HepG2 (cell line): ENCODE data around the gene APLP1.

Source experiments
- ETV5 ChIP-seq: IDR thresholded peaks from 2 replicates; pipeline ENCODE4 v1.6.1; 2018; ENCODE audit warnings: missing biosample characterization, missing genetic modification reagents, inconsistent platforms, borderline replicate concordance
- ISL2 ChIP-seq: sonication (generic); formaldehyde crosslinking; IDR thresholded peaks from 2 replicates; pipeline ENCODE4 v1.5.0; 2020; ENCODE audit warnings: missing genetic modification reagents
- NCOA1 ChIP-seq: sonication (generic); formaldehyde crosslinking; IDR thresholded peaks from 2 replicates; pipeline ENCODE4 v1.9.0; 2021; ENCODE audit warnings: missing genetic modification reagents
- ZFX ChIP-seq: sonication (generic); formaldehyde crosslinking; IDR thresholded peaks from 2 replicates; pipeline ENCODE4 v1.4.0; 2020; ENCODE audit warnings: mild to moderate bottlenecking, low read depth, missing genetic modification reagents, moderate library complexity
- ZNF274 ChIP-seq: sonication (generic); formaldehyde crosslinking; IDR thresholded peaks from 2 replicates; pipeline ENCODE4 v1.5.1; 2020; ENCODE audit warnings: mild to moderate bottlenecking, missing genetic modification reagents
- ZNF562 ChIP-seq: sonication (generic); formaldehyde crosslinking; IDR thresholded peaks from 2 replicates; pipeline ENCODE4 v1.8.0; 2022; ENCODE audit warnings: missing genetic modification reagents, borderline replicate concordance
- ZNF777 ChIP-seq: sonication (generic); formaldehyde crosslinking; IDR thresholded peaks from 2 replicates; pipeline ENCODE4 v1.4.0; 2020; ENCODE audit warnings: missing genetic modification reagents
- TF ChIP-seq, protein P1 (sequence below): IDR thresholded peaks from 2 replicates; pipeline ENCODE4 v1.6.1; 2016; ENCODE audit warnings: mild to moderate bottlenecking
- TF ChIP-seq, protein P2 (sequence below): sonication (generic); formaldehyde crosslinking; IDR thresholded peaks from 2 replicates; pipeline ENCODE4 v1.8.0; 2022; ENCODE audit warnings: mild to moderate bottlenecking, missing genetic modification reagents; ENCODE audit not compliant: insufficient replicate concordance

DNA sequence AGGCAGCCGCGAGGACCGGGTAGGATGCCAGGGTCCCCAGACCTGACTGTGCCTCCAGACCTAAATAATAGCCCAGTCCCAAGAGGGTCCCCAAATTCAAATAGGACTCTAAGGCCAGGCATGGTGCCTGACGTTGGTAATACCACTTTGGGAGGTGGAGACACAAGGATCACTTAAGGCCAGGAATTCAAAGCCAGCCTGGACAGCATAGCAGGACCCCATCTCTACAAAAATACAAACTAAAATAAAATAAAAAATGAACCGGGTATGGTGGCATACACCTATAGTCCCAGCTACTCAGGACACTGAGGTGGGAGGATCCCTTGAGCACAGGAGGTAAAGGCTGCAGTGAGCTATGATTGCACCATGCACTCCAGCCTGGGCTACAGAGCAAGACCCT lies 5.4 kb upstream of the APLP1 start:
- TF ChIP-seq ZNF274 (CRISPR knock-in tag) (no peak), ZNF777 (CRISPR knock-in tag) (no peak), ETV5 (no peak), ISL2 (CRISPR knock-in tag) (no peak), NCOA1 (CRISPR knock-in tag) (no peak), ZNF562 (CRISPR knock-in tag) (no peak), ZFX (CRISPR knock-in tag) (no peak)
- TF ChIP-seq, protein P1, sequence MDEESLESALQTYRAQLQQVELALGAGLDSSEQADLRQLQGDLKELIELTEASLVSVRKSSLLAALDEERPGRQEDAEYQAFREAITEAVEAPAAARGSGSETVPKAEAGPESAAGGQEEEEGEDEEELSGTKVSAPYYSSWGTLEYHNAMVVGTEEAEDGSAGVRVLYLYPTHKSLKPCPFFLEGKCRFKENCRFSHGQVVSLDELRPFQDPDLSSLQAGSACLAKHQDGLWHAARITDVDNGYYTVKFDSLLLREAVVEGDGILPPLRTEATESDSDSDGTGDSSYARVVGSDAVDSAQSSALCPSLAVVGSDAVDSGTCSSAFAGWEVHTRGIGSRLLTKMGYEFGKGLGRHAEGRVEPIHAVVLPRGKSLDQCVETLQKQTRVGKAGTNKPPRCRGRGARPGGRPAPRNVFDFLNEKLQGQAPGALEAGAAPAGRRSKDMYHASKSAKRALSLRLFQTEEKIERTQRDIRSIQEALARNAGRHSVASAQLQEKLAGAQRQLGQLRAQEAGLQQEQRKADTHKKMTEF = no peak
- TF ChIP-seq, protein P2, sequence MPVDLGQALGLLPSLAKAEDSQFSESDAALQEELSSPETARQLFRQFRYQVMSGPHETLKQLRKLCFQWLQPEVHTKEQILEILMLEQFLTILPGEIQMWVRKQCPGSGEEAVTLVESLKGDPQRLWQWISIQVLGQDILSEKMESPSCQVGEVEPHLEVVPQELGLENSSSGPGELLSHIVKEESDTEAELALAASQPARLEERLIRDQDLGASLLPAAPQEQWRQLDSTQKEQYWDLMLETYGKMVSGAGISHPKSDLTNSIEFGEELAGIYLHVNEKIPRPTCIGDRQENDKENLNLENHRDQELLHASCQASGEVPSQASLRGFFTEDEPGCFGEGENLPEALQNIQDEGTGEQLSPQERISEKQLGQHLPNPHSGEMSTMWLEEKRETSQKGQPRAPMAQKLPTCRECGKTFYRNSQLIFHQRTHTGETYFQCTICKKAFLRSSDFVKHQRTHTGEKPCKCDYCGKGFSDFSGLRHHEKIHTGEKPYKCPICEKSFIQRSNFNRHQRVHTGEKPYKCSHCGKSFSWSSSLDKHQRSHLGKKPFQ (CRISPR knock-in tag) = no peak
